ENCODE measurements around the gene ADAMTSL4. TPM values are rescaled to one million over a fixed set of nuclear protein-coding genes. Genes with fewer than 3 reads are reported as not detected.

The ADAMTSL4 gene
- total RNA-seq, 3 donors from 2014 or later (not counting 1 experiment from before 2014, with no cell fraction given): 1.7 to 2.9 (median 2.9) TPM

DNA sequence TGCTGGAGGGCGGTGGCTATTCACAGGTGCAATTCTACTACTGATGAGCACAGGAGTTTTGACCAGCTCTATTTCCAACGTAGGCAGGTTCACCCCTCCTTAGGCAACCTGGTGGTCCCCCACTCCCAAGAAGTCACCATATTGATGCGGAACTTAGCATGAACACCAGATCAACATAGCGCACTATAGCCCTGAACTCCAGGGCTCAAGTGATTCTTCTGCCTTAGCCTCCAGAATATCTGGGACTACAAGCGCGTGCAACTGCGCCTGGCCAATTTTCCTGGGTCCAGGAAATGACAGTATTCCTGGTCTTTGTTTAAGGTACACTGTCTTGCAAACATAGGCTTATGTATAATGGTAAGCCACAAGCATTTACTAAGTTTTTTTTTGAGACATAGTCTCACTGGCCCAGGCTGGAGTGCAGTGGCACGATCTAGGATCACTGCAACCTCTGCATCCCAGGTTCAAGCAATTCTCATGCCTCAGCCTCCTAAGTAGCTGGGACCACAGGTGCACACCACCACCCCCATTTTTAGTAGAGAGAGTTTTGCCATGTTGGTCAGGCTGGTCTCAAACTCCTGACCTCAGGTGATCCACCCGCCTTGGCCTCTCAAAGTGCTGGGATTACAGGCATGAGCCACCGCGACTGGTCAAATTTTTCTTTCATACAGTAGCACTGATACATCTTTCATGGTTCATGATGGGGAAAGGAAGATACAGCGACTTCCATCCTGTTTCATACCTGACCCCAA lies 17.6 kb downstream of the ADAMTSL4 start:
- peak overlapping the region; percentile 98 to 99 for H3K27ac Mint-ChIP-seq
- peaks cover 86 to 91% of the 10 kb centered on the region in 2 donors for H3K4me1 Mint-ChIP-seq
- DNase-seq (peak in 1 of 2 donors; percentile 16), ATAC-seq (no peak)
- H3K36me3 Mint-ChIP-seq: peaks cover 6% of the 10 kb centered on the region
- H3K9me3 Mint-ChIP-seq: no peaks in the 10 kb centered on the region
- Histone ChIP-seq H3K27me3 (ENCODE audit: control insufficient read depth, insufficient read depth, low read length) (no peaks in the 10 kb centered on the region), H3K4me3 (ENCODE audit: low read length) (peak overlapping the region; percentile 18), H3K27ac (ENCODE audit: low read length) (peak overlapping the region; percentile 95), H3K4me1 (ENCODE audit: control insufficient read depth, insufficient read depth, low read length) (peaks cover 100% of the 10 kb centered on the region), H3K9me3 (ENCODE audit: control insufficient read depth, insufficient read depth, low read length) (no peaks in the 10 kb centered on the region), H3K36me3 (ENCODE audit: control insufficient read depth, insufficient read depth, low read length) (peaks cover 8% of the 10 kb centered on the region)
- 76% methylated on average over 10 of the region's 12 CpGs for WGBS (ENCODE audit: insufficient coverage)
- H3K27me3 Mint-ChIP-seq (ENCODE audit: low read depth in 2 of 2): no peaks in the 10 kb centered on the region
- intact Hi-C loops (cut with micrococcal nuclease): loop anchor here (10.0 kb wide), 3 partner anchors 198 to 358 kb away; partner anchors contain the start of genes ANP32E, CTSS and SETDB1
- TF ChIP-seq, protein P1, sequence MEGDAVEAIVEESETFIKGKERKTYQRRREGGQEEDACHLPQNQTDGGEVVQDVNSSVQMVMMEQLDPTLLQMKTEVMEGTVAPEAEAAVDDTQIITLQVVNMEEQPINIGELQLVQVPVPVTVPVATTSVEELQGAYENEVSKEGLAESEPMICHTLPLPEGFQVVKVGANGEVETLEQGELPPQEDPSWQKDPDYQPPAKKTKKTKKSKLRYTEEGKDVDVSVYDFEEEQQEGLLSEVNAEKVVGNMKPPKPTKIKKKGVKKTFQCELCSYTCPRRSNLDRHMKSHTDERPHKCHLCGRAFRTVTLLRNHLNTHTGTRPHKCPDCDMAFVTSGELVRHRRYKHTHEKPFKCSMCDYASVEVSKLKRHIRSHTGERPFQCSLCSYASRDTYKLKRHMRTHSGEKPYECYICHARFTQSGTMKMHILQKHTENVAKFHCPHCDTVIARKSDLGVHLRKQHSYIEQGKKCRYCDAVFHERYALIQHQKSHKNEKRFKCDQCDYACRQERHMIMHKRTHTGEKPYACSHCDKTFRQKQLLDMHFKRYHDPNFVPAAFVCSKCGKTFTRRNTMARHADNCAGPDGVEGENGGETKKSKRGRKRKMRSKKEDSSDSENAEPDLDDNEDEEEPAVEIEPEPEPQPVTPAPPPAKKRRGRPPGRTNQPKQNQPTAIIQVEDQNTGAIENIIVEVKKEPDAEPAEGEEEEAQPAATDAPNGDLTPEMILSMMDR (IDR thresholded peaks at IDR 0.05): no peak
- peak overlapping the region; percentile 88 for H3K4me3 Mint-ChIP-seq

DNA sequence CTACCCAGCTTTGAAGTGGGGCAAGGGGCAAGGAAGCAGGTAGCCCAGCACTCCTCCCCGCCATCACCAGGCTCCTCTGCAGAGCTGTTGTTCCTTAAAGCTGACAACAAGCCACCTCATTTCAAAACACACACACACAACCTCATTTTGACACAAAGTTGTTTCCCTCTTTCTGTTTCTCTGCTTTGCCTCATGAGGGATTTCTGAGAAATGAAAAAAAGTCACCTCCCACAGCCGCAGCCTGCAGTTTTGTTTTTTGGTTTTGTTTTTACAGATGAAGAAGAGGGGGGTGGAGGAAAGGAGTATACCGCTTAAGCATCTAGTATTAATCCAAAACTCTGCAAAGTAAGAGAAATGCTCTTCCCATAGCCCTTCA lies 18.1 kb downstream of the ADAMTSL4 start:
- peaks cover 100% of the 10 kb centered on the region for H3K4me1 ChIP-seq (ENCODE audit: control insufficient read depth, insufficient read depth, low read length)
- peaks cover 84 to 86% of the 10 kb centered on the region in 2 donors for H3K4me1 Mint-ChIP-seq
- peaks cover 8% of the 10 kb centered on the region for H3K36me3 ChIP-seq (ENCODE audit: control insufficient read depth, insufficient read depth, low read length)
- TF ChIP-seq, protein P1 (IDR thresholded peaks at IDR 0.05): no peak
- H3K4me3 Mint-ChIP-seq: peak overlapping the region; percentile 88
- no peaks in the 10 kb centered on the region for H3K27me3 ChIP-seq (ENCODE audit: control insufficient read depth, insufficient read depth, low read length)
- no peaks in the 10 kb centered on the region for H3K9me3 ChIP-seq (ENCODE audit: control insufficient read depth, insufficient read depth, low read length)
- H3K27ac ChIP-seq (ENCODE audit: low read length): peak overlapping the region; percentile 95
- peak overlapping the region; percentile 18 for H3K4me3 ChIP-seq (ENCODE audit: low read length)
- peak overlapping the region; percentile 98 to 99 for H3K27ac Mint-ChIP-seq
- H3K36me3 Mint-ChIP-seq: peaks cover 6% of the 10 kb centered on the region
- H3K27me3 Mint-ChIP-seq (ENCODE audit: low read depth in 2 of 2): no peaks in the 10 kb centered on the region
- WGBS (ENCODE audit: insufficient coverage): 0% methylated on average over 1 of the region's 3 CpGs
- H3K9me3 Mint-ChIP-seq: no peaks in the 10 kb centered on the region
- intact Hi-C loops (cut with micrococcal nuclease): loop anchor here (10.0 kb wide), 3 partner anchors 197 to 357 kb away; partner anchors contain the start of genes ANP32E, CTSS and SETDB1
- peak; percentile 23 to 51 (median 26) for ATAC-seq
- DNase-seq: peak in 1 of 2 donors; percentile 82

DNA sequence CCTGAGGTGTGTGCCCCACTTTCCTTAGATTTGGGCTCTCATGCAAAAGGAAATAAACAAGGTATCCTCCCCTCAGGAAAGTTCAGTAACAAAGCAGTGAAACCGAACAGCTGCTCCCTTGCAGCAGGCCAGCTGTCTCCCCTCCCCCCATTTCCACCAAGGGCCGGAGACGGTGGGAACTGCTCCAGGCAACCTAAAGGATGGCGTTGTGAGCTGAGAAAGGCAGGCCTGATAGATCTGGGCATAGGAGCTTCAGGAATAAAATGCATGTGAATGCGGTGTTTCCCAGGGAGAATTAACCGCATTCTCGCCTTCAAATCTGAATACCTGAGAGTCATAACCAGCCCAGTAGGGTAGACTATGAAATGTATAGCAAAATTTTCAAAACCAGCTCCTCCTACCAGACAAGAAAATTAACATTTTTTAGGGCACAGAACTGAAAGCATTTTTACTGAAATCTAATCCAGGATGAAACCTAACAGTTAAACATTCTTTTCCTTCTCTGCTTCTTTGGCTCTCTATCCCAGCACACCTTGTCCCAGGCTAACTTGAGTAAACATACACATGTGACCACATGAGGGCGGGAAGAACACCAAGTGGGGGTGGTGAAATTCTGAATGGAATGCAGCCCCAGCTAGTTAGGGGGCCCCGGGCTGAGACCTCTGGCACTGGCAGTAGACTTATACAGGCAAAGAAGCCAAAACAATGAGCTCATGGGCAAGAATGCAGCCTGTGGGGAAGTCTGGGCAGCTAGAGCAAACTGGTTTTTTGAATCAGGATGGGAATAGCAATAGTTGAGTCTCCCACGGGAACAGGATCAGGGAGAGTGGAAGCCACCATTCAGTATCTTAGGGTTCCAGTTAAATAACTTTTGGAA lies 18.7 kb downstream of the ADAMTSL4 start:
- WGBS (ENCODE audit: insufficient coverage): 6% methylated on average over 10 of the region's 10 CpGs
- intact Hi-C loops (cut with micrococcal nuclease): loop anchor here (10.0 kb wide), 3 partner anchors 197 to 357 kb away; partner anchors contain the start of genes ANP32E, CTSS and SETDB1

More for the DNA sequence above, 18.7 kb downstream of the ADAMTSL4 start:
- Histone ChIP-seq H3K27me3 (ENCODE audit: control insufficient read depth, insufficient read depth, low read length) (no peaks in the 10 kb centered on the region), H3K4me1 (ENCODE audit: control insufficient read depth, insufficient read depth, low read length) (peaks cover 100% of the 10 kb centered on the region), H3K4me3 (ENCODE audit: low read length) (peak overlapping the region; percentile 18), H3K27ac (ENCODE audit: low read length) (peak overlapping the region; percentile 95), H3K36me3 (ENCODE audit: control insufficient read depth, insufficient read depth, low read length) (peaks cover 14% of the 10 kb centered on the region), H3K9me3 (ENCODE audit: control insufficient read depth, insufficient read depth, low read length) (no peaks in the 10 kb centered on the region)
- Mint-ChIP-seq H3K4me3 (peak overlapping the region; percentile 88), H3K36me3 (peaks cover 6% of the 10 kb centered on the region), H3K27ac (peak overlapping the region; percentile 98 to 99), H3K9me3 (no peaks in the 10 kb centered on the region), H3K4me1 (peaks cover 81 to 84% of the 10 kb centered on the region in 2 donors), H3K27me3 (ENCODE audit: low read depth in 2 of 2) (no peaks in the 10 kb centered on the region)
- TF ChIP-seq, protein P1 (IDR thresholded peaks at IDR 0.05): no peak
- DNase-seq (peak in 1 of 2 donors; percentile 51), ATAC-seq (peak; percentile 2 to 11 (median 2))
